ENCODE data around the gene AUTS2. TPM values are rescaled to one million over a fixed set of nuclear protein-coding genes. Genes with fewer than 3 reads are reported as not detected.

AUTS2 gene
- total RNA-seq, 1 experiment from 2014 or later: 50.0 TPM

- Mint-ChIP-seq H3K4me1 (no peaks in the 10 kb centered on the region), H3K27me3 (ENCODE audit: low read depth) (no peaks in the 10 kb centered on the region), H3K4me3 (no peak overlapping the region), H3K27ac (no peak overlapping the region), H3K36me3 (peaks cover 11% of the 10 kb centered on the region), H3K9me3 (peaks cover 17% of the 10 kb centered on the region)
- POLR2A ChIA-PET: no interaction called here
- DNase-seq (ENCODE audit: low spot score) (no peak), ATAC-seq (no peak)
- CTCF ChIA-PET: no interaction called here
- TF ChIP-seq, protein P1, sequence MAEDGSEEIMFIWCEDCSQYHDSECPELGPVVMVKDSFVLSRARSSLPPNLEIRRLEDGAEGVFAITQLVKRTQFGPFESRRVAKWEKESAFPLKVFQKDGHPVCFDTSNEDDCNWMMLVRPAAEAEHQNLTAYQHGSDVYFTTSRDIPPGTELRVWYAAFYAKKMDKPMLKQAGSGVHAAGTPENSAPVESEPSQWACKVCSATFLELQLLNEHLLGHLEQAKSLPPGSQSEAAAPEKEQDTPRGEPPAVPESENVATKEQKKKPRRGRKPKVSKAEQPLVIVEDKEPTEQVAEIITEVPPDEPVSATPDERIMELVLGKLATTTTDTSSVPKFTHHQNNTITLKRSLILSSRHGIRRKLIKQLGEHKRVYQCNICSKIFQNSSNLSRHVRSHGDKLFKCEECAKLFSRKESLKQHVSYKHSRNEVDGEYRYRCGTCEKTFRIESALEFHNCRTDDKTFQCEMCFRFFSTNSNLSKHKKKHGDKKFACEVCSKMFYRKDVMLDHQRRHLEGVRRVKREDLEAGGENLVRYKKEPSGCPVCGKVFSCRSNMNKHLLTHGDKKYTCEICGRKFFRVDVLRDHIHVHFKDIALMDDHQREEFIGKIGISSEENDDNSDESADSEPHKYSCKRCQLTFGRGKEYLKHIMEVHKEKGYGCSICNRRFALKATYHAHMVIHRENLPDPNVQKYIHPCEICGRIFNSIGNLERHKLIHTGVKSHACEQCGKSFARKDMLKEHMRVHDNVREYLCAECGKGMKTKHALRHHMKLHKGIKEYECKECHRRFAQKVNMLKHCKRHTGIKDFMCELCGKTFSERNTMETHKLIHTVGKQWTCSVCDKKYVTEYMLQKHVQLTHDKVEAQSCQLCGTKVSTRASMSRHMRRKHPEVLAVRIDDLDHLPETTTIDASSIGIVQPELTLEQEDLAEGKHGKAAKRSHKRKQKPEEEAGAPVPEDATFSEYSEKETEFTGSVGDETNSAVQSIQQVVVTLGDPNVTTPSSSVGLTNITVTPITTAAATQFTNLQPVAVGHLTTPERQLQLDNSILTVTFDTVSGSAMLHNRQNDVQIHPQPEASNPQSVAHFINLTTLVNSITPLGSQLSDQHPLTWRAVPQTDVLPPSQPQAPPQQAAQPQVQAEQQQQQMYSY (CRISPR knock-in tag; IDR thresholded peaks at IDR 0.05): no peak
- TF ChIP-seq FOXP1 (CRISPR knock-in tag; IDR thresholded peaks at IDR 0.05; ENCODE audit: borderline replicate concordance): no peak
- TF ChIP-seq ZNF425 (CRISPR knock-in tag; conservative IDR thresholded peaks at IDR 0.05): no peak
- no peak for TF ChIP-seq CREB1 (CRISPR knock-in tag; IDR thresholded peaks at IDR 0.05)
- TF ChIP-seq, protein P2, sequence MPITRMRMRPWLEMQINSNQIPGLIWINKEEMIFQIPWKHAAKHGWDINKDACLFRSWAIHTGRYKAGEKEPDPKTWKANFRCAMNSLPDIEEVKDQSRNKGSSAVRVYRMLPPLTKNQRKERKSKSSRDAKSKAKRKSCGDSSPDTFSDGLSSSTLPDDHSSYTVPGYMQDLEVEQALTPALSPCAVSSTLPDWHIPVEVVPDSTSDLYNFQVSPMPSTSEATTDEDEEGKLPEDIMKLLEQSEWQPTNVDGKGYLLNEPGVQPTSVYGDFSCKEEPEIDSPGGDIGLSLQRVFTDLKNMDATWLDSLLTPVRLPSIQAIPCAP (CRISPR knock-in tag; IDR thresholded peaks at IDR 0.05): no peak
- TF ChIP-seq ESRRA (CRISPR knock-in tag; IDR thresholded peaks at IDR 0.05; ENCODE audit: borderline replicate concordance): no peak
- TF ChIP-seq ZBTB43 (CRISPR knock-in tag; IDR thresholded peaks at IDR 0.05): no peak
- TF ChIP-seq ETV6 (CRISPR knock-in tag; IDR thresholded peaks at IDR 0.05): no peak
- no peak for TF ChIP-seq ZNF121 (CRISPR knock-in tag; IDR thresholded peaks at IDR 0.05)
These were observed 959.1 kb downstream of the AUTS2 start for GRCh38 chr7:70557338-70557737.

DNA sequence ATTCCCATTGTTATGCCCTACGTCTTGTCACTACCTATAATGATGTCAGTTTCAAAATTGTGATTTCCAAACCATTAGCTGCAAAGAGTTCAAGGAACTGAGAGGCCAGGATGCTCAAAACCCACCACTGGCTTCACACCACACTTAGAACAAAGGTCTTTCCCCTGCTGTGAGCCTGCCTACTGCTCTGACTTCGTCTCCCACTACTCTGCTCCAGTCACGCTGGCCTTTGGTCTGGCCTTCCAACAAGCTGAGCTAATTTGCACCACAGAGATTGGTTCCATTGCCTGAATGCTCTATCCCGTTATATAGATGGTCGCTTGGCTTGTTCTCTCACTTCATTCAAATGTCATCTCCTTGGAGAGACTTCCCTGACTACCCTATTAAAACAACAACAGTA, 961.5 kb downstream of the AUTS2 start:
- H3K4me1 Mint-ChIP-seq: peaks cover 12% of the 10 kb centered on the region
- no peak for DNase-seq (ENCODE audit: low spot score)
- CTCF ChIA-PET: no interaction called here

More for the DNA sequence above, 961.5 kb downstream of the AUTS2 start:
- no peak overlapping the region for H3K4me3 Mint-ChIP-seq
- TF ChIP-seq, protein P2 (CRISPR knock-in tag; IDR thresholded peaks at IDR 0.05): no peak
- TF ChIP-seq SMAD3 (CRISPR knock-in tag; IDR thresholded peaks at IDR 0.05; ENCODE audit: borderline replicate concordance) (no peak), ZBTB43 (CRISPR knock-in tag; IDR thresholded peaks at IDR 0.05) (no peak), FOXK1 (CRISPR knock-in tag; IDR thresholded peaks at IDR 0.05) (no peak), FOXJ3 (CRISPR knock-in tag; IDR thresholded peaks at IDR 0.05; ENCODE audit: borderline replicate concordance) (no peak), ZNF671 (CRISPR knock-in tag; IDR thresholded peaks at IDR 0.05) (no peak), PRRX2 (CRISPR knock-in tag; IDR thresholded peaks at IDR 0.05) (no peak), ZNF138 (CRISPR knock-in tag; conservative IDR thresholded peaks at IDR 0.05) (no peak), TEAD4 (CRISPR knock-in tag; IDR thresholded peaks at IDR 0.05) (no peak), ZNF423 (CRISPR knock-in tag; IDR thresholded peaks at IDR 0.05) (no peak), HMGA2 (CRISPR knock-in tag; IDR thresholded peaks at IDR 0.05) (no peak)
- TF ChIP-seq, protein P1 (CRISPR knock-in tag; IDR thresholded peaks at IDR 0.05): no peak
- TF ChIP-seq, protein P3, sequence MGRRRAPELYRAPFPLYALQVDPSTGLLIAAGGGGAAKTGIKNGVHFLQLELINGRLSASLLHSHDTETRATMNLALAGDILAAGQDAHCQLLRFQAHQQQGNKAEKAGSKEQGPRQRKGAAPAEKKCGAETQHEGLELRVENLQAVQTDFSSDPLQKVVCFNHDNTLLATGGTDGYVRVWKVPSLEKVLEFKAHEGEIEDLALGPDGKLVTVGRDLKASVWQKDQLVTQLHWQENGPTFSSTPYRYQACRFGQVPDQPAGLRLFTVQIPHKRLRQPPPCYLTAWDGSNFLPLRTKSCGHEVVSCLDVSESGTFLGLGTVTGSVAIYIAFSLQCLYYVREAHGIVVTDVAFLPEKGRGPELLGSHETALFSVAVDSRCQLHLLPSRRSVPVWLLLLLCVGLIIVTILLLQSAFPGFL (CRISPR knock-in tag; IDR thresholded peaks at IDR 0.05; ENCODE audit: borderline replicate concordance): no peak
- no peaks in the 10 kb centered on the region for H3K27me3 Mint-ChIP-seq (ENCODE audit: low read depth)
- H3K36me3 Mint-ChIP-seq: peaks cover 11% of the 10 kb centered on the region
- POLR2A ChIA-PET: no interaction called here
- ATAC-seq: no peak
- no peak overlapping the region for H3K27ac Mint-ChIP-seq
- peaks cover 17% of the 10 kb centered on the region for H3K9me3 Mint-ChIP-seq
